ENCODE results near the gene C14orf180.
"Not testable (repeated sequence)": the region's sequence is repeated elsewhere in the genome, so short reads cannot be mapped to it uniquely, and the experiment has no call there.

The C14orf180 gene

GRCh38 chr14:104579939-104580338 is 375 bp downstream of the C14orf180 start:
- not testable (repeated sequence) for DNase-seq (ENCODE audit: low read depth)

- no peak for DNase-seq (ENCODE audit: low read depth)
Measured at GRCh38 chr14:104580961-104581360, 1.4 kb downstream of the C14orf180 start.

- no peak for DNase-seq (ENCODE audit: low read depth)
Measured at GRCh38 chr14:104581521-104581920, 2.0 kb downstream of the C14orf180 start.

- no peak for DNase-seq (ENCODE audit: low read depth)
Measured at GRCh38 chr14:104582005-104582404, 2.4 kb downstream of the C14orf180 start.

GRCh38 chr14:104582662-104583061 is 3.1 kb downstream of the C14orf180 start:
- DNase-seq (ENCODE audit: low read depth): no peak

- no peak for DNase-seq (ENCODE audit: low read depth)
Measured at GRCh38 chr14:104583424-104584306, 4.1 kb downstream of the C14orf180 start.

- no peak for DNase-seq (ENCODE audit: low read depth)
Measured at GRCh38 chr14:104584557-104584956, 5.0 kb downstream of the C14orf180 start.

GRCh38 chr14:104585966-104586697 is 6.6 kb downstream of the C14orf180 start:
- no peak for DNase-seq (ENCODE audit: low read depth)

GRCh38 chr14:104586832-104587620 is 7.5 kb downstream of the C14orf180 start:
- DNase-seq (ENCODE audit: low read depth): no peak

GRCh38 chr14:104587641-104588040 is 8.1 kb downstream of the C14orf180 start:
- no peak for DNase-seq (ENCODE audit: low read depth)

GRCh38 chr14:104588066-104588857 is 8.7 kb downstream of the C14orf180 start:
- DNase-seq (ENCODE audit: low read depth): no peak

- no peak for DNase-seq (ENCODE audit: low read depth)
Measured at GRCh38 chr14:104589338-104590195, 10.0 kb downstream of the C14orf180 start.

- no peak for DNase-seq (ENCODE audit: low read depth)
Measured at GRCh38 chr14:104590240-104590965, 10.8 kb downstream of the C14orf180 start.

- no peak for DNase-seq (ENCODE audit: low read depth)
Measured at GRCh38 chr14:104591031-104591430, 11.5 kb downstream of the C14orf180 start.

- no peak for DNase-seq (ENCODE audit: low read depth)
Measured at GRCh38 chr14:104591506-104592291, 12.1 kb downstream of the C14orf180 start.

- DNase-seq (ENCODE audit: low read depth): no peak
Measured at GRCh38 chr14:104592292-104592672, 12.7 kb downstream of the C14orf180 start.

GRCh38 chr14:104592785-104593184 is 13.2 kb downstream of the C14orf180 start:
- DNase-seq (ENCODE audit: low read depth): no peak

- DNase-seq (ENCODE audit: low read depth): no peak
Measured at GRCh38 chr14:104593241-104593701, 13.7 kb downstream of the C14orf180 start.

- DNase-seq (ENCODE audit: low read depth): no peak
Measured at GRCh38 chr14:104593710-104594136, 14.2 kb downstream of the C14orf180 start.

Data from CMK (cell line).